ENCODE measurements around the gene TMED6.

- TF ChIP-seq YY1 (IDR thresholded peaks at IDR 0.05; ENCODE audit: insufficient read depth, insufficient read length) = no peak
- TF ChIP-seq SUZ12 (IDR thresholded peaks at IDR 0.05; ENCODE audit: extremely low read depth, insufficient read depth, insufficient read length) = no peak
- no peak for TF ChIP-seq ZNF274 (IDR thresholded peaks at IDR 0.05; ENCODE audit: low read depth, low read length)
These were observed at the start of gene TMED6 for GRCh38 chr16:69351309-69352027.
